NB4 (cell line): ENCODE measurements around the gene UMPS.

ENCODE experiments used
- CTCF ChIP-seq: IDR thresholded peaks from one replicate; pipeline ENCODE4 v1.5.1; 2012; ENCODE audit warnings: low read depth, low read length
- MAX ChIP-seq: IDR thresholded peaks from 2 replicates; pipeline ENCODE4 v1.6.1; 2011; ENCODE audit warnings: low read depth, low read length
- MYC ChIP-seq: IDR thresholded peaks from 2 replicates; pipeline ENCODE4 v1.6.1; 2011; ENCODE audit warnings: low read depth, low read length
- POLR2A ChIP-seq: IDR thresholded peaks from 2 replicates; pipeline ENCODE4 v1.6.1; 2011; ENCODE audit warnings: mild to moderate bottlenecking; ENCODE audit not compliant: insufficient read length; ENCODE audit errors: extremely low read depth

GRCh38 chr3:124705552-124705951 is 24.7 kb upstream of the UMPS start:
- TF ChIP-seq POLR2A = no peak
- no peak for TF ChIP-seq CTCF
- no peak for TF ChIP-seq MAX
- no peak for TF ChIP-seq MYC
